GM18511 (cell line): ENCODE measurements around the gene BOK.

Experiments used
- ATAC-seq: cut with Tn5 transposase; IDR thresholded peaks from one replicate; pipeline ENCODE4 v1.9.1; 2021; ENCODE audit warnings: mild to moderate bottlenecking, moderate library complexity; ENCODE audit not compliant: unreplicated experiment

BOK gene

DNA sequence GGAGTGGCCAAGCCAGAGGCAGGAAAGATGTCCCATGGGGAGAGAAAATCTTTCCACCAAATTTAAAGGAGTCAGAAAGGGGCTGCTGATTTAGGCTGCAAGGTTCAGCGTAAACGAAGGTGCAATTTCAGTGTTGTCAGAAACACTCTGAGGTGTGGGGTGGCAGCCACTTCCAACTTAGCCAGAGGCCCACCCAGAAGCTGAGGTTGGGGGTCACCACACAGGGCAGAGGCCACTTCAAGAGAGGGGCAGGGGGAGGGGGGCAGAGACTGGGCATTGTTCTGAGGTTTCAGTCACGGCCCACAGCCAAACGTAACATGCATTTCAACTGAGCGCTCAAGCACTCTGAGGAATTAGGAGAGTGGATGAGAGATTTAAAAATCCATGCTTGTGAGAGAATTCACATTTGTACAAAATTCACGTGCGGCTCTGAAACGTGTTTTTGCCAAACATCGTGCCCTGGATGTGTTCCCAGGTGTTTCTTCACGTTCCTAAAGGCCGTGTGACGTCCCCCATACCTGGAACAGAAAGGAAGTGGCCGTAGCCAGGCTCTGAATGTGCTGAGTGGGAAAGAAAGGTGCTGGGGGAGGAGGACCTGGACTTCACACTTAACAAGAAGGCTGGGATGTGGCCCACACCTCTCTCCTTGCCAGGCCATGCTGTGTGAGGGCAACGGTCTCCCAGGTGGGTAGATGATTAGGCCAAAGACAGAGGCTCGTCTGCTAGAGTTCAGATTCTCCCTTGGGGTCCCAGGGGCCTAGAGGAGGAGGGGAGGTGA lies 19.5 kb upstream of the BOK start:
- ATAC-seq: no peak

DNA sequence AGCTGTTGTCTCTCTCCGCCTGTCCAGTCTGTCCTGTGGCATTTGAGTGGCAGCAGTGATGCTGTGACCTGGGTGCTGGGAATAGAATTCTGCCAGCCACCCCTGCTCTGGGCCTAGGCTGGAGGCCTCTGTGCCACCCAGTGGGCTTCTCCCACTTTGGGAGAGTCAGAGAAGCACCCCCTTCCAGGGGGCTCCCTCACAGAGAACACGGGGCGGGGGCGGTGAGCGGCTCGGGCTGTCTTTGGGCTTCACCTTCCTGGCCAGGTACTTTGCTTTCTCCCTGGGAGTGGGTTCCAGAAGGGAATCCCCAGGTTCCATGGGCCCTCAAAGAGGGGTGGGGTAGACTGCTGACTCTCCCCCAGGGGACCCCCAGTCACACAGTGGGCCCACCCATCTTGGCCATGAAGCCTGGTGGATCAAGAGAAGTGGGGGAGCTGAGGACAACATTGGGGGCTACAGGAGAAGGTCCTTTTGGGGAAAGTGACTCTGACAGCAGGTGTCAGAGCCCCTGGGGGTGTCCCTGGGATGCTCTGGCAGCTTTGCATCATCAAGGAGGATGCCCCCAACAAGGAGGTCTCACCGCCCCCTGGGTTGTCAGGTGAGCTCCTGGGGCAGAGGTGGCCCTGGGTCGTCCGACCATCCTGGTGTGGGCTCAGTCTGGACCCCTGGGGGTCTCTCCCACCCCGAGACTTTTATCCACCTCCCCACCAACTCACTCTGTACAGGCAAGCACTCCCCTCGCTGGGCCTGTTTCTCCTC lies 18.8 kb upstream of the BOK start:
- ATAC-seq: no peak

DNA sequence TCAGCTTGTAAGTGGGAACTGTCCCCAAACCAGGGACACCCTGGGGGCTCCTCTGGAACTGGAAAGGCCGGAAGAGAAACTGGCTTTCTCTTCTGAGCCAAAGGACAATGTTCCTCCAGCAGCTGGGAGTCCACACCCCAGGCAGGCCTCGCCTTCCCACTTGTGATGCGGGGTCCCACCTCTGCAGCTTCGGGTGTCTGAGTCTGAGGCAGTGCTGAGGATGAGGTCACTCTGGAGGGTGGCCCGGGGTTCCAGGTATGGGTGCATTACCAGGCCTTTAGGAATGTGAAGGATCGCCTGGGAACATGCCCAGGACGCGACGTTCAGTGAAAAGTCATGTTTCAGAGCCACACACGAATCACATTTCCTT lies 18.2 kb upstream of the BOK start:
- ATAC-seq: no peak

DNA sequence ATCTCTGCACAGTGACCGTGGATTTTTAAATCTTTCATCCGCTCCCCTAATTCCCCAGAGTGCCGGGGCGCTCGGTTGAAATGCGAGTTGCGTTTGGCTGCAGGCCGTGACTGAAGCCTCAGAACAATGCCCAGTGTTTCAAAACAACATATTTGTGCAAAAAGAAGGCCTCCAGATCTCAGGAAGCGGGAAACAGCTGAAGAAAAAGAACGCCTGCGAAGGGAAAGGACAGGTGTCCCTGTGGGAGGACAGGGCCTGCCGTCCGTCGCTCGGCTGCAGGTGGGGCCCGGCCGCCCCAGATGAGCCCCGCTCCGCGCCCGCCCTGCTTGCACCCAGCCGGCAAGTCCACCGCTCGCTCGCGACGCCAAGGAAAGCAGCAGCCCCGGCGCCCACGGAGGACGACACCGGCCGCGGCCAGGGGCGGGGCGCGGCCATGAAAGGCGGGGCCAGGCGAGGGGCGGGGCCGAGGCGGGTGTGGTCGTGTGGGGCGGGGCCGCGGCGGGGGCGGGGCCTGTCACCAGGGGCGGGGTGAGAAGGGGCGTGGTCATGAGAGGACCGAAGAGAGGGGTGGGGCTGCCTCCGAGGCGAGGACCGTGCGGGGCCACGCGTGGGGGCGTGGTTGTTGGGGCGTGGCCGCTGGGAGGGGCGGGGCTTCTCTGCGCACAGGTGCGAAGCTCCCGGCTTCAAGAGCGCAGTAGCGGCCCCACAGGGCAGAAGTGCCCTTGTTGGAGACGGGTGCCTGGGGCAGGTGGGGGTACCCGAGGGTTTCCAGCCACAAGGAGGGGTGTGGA lies 17.6 kb upstream of the BOK start:
- ATAC-seq: no peak

DNA sequence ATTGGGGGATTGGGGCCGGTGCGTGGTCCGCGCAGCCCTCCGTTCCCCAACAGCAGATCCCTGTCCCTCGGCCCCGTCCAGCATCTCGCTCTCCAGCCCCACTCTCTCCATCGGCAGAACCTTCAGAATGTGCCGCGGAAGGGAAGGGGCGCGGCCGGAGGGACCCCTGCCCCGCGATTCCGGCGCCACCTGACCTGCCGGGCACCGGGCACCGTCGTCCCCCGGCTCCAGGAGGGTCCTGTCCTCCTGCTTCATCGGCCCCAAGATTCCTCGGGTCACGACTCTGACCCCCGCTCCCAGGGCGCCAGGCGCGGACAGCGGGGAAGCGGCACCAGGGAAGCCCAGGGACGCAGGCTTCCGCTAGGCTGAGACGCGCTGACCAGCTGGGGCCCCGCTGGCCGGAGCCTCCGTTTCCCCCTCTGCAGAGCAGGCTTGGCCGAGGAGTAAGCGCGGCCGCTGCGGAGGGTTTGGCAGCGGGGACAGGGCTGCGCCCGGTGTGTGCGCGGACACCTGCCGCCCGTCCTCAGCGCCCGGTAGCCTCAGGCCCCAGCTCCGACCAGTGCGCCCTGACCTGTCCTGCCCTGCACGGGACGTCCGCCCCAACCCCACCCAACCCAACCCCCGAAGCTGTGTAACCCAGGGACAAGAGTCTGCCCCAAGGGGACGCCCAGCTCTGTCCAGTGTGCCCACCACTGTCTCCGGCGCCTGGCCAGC lies 16.8 kb upstream of the BOK start:
- ATAC-seq: no peak

DNA sequence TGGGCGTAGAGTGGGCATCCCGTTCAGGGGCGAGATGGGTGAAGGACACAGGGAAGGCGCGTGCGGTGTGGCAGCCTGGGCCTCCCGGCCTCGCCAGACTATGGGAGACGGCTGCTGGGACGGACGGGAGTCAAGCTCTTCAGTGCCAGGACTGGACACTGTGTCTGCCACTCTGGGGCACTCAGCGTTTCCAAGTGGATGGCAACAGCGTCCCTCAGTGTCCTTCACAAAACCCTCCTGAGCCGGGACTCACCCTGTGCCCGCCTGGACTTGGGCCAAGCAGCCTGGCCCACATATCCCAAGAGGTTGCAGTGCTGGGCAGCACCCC lies 16.3 kb upstream of the BOK start:
- no peak for ATAC-seq

DNA sequence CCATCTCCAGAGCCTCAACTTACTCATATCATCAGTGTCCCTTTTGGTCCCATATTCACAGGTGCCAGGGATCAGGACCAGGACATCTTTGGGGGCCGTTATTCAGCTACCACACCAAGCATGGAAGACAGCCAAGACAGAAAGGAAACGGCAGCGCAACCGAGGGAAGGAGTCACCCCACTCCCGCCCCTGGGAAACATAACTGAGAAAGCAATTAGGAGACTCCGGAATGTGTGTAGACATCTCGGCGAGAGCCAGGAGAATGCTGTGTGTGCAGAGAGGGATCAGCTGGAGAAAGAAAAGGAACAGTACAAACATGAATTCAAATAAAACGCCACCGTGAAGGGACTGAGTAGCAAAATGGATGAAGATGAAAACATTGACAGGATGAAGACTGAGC lies 13.4 kb upstream of the BOK start:
- ATAC-seq: no peak

DNA sequence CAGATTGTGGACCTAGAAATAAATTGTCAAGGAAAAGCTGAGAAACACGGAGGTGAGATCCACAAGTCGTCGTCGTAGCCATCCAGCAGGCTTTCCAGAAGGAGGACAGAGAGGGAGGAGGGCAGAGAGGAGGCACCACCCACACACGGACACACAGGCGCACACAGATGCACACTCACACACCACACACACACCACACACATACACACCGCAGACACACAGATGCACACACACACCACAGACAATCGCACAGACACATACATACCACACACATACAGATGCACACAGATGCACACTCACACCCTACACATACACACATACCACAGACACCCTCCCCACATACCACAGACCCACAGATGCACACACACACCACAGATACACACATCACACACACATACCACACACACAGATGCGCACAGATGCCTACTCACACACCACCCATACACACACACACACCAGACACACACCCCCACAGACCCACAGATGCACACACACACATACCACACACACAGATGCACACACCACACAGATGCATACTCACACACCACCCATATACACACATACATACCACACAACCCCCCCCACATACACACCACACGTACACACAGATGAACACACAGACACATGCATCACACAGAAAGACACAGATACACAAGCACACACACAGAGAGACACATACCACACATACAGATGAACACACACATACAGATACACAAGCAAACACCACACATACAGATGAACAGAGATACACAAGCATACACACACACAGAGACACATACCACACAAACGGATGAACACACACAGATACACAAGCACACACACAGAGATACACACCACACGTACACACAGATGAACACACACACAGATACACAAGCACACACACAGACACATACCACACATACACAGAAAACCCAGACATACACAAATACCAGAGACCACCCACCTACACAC lies 12.7 kb upstream of the BOK start:
- ATAC-seq: no peak

DNA sequence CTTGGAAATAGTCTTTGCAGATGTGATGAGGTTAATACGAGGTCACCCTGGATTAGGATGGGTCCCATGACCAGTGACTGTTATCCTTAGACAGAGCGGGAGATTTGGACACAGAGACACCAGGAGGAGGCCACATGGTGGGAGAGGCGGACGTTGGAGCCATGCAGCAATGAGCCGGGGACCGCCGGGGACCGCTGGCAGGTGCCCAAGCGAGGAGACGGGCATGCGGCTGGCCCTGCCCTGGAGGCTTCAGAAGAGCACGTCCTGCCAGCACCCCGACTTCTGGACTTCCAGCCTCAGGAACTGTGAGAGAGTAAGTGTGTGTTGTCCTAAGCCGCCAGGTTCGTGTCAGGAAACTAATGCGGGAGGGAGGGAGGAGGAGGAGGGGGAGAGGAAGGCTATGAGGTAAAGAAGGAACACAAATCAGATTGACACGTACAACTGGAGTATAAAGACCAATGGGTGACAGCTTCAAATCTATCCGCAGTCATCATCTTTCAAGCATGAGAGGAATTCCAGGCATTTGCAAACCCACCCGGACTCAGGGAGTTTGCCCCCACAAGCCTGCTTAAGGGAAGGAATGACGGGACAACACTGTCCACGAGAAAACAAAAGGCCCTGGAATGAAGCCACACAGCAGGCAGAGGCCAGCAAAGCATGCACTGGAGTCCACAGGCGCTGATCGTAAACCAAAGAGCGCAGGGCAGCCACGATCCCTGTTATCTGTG lies 11.6 kb upstream of the BOK start:
- ATAC-seq: no peak

DNA sequence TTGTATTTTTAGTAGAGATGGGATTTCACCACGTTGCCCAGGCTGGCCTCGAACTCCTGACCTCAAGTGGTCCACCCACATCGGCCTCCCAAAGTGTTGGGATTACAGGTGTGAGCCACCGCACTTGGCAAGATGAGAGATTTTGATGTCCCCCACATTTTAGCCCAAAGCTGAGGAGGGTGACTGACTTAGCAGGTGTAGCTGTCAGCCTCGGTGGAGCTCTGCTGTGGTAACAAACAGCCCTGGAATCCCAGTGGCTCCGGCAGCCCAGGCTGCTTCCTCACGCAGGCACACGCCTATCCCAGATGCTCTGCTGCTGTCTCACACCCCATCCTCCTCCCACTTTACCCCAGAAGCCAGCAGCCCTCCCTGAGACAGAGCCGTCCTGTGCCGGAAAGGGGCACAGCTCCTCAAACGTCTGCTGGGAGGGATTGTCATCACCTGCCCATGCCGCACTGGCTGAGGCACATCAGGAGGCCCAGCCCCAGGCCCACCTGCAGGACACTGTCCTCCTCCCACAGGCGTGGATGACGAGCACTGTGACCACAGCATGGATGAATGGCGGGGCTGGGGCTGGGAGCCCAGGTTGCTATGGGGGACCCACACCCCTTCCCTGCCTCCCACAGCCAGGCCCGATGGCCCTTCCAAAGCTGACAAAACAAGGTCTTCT lies 10.6 kb upstream of the BOK start:
- ATAC-seq: no peak

DNA sequence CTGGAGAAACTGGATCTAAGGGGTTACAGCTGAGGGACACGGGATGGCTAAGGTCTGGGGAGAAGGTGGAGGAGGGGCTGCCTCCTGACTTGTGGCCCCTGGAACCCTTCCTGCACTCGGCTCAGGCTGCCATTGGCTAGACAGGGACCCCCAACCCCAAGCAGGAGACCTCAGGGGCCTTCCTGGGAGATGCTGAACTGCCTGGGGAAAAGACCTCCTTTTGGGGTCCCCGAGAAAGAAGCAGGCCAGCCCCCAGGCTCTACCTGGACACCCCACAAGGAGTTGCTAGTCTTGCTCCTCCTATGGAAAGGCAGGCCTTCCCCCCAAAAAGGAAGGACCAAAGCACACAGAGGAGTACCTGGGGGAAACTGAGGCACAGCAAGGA lies 10.1 kb upstream of the BOK start:
- ATAC-seq: no peak

DNA sequence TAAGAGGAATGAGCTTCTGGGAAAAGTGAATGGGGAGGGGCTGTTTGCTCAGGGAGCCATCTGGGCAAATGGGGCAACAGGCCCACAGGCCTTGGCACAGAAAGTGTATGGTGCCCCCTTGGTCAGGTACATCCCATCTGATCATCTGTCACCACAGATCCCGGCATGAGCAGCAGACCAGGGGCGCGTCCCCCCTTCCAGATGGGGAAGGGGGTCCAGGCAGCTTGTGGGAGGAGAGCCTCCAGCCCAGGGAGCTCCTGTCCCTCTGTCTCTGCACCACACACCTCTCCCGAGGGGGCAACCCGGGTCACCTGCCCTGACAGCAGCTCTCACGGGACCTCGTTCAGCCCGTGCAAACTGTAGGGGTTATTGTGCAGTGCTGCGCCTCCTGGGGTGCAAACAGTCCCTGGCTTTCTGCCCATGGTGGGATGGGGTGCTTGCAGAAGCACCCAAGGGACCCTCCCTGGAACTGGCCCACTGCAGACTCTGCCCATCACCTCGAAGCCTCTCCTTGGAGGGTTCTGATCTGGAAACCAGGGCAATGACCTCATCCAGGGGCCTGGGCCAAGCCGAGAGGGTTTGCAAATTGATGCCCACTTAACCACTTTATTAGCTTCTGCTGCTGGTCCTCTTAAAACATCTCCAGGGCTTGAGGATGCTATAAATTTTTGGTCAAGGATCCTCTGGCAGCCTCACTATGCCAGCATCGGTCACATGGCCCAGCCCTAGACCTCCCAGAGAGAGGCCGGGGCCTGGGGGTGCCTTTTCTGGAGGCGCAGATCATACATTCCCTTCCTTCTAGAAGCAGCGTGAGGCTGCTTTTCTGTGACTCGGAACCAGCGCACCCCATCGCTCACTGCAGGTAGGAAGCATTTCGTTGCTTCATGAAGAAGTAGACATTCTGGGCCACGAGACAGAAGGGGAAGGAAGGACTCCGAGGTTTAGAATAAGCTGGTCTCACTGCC lies 7.6 kb upstream of the BOK start:
- ATAC-seq: no peak

DNA sequence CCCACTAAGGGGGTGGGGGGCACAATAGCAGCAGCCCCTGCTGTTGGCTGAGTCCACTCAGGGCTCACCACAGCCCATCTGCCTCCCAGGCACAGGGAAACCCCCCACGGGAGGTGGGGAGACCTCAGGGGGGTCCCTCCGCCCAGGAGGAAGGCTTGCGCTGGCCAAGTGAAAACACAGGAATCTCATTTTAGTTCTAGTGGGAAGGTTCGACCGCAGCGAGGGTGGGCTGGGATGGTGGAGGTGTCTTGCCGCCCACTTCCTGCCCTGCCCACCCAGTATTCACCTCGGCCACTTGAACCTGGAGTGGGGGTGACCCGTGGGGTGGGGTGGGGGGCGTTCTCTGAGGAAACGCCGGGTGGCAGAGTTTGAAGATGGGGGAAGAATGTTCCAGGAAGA lies 6.9 kb upstream of the BOK start:
- ATAC-seq: no peak

DNA sequence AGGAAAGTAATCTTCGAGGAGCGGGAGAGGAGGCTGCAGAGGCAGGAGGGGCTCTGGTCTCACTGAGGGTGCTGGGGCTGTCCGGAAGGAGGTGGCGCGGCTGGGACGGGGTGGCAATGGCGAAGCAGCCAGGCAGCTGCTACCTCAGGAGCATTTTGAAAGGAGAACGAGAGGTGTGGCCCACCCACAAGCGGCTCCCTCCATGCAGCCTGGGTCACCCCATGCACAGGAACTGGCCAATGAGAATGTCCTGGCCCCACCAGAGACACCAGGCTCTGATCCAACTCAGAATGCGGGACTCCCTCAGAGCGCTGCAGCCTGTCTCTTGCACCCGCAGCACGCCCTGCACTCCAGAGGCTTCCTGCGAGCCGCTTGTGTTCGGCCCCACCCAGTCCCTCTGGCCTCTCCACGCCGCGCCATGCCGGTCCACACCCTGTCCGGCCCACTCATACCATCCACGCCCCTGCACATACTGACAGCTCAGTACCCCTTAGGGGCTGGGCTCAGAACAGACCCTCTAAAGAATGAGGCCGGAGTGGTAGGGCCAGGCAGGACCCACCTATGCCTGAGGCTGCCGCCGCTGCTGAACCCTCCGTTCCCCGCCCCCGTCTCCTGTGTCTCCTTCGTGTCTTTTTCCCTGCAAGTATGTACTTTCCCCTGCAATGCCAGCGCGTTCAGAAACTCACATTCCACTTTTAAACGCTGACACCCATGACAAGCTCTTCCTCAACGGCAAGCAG lies 6.4 kb upstream of the BOK start:
- no peak for ATAC-seq

DNA sequence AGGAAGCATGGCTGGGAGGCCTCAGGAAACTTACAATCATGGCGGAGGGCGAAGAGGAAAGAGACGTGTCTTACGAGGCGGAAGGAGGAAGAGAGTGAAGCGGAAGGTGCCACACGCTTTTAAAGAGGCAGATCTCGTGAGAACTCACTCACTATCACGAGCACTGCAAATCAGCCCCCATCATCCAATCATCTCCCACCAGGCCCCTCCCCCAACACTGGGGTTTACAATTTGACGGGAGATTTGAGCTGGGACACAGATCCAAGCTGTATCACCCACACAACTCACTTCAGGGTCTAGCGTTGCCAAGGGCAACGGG lies 5.1 kb upstream of the BOK start:
- ATAC-seq: no peak

DNA sequence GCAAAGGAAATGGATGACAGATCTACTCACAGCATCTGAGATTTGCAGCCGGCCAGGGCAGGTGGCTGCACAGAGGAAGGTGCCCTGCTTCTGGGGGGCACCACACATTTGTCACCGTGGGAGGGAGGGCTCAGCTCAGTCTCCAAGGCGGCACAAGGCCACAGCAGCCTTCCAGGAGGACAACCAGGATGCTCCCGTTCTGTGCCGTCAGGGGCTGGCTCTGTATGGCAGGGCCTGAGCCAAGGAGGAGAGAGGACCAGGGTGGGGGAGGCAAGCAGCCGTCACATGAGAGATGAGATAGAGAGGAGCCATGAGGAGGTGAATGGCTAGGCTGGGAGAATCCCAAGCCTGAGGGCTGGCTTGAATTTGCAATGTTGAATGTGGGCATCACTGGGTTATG lies 4.6 kb upstream of the BOK start:
- no peak for ATAC-seq

DNA sequence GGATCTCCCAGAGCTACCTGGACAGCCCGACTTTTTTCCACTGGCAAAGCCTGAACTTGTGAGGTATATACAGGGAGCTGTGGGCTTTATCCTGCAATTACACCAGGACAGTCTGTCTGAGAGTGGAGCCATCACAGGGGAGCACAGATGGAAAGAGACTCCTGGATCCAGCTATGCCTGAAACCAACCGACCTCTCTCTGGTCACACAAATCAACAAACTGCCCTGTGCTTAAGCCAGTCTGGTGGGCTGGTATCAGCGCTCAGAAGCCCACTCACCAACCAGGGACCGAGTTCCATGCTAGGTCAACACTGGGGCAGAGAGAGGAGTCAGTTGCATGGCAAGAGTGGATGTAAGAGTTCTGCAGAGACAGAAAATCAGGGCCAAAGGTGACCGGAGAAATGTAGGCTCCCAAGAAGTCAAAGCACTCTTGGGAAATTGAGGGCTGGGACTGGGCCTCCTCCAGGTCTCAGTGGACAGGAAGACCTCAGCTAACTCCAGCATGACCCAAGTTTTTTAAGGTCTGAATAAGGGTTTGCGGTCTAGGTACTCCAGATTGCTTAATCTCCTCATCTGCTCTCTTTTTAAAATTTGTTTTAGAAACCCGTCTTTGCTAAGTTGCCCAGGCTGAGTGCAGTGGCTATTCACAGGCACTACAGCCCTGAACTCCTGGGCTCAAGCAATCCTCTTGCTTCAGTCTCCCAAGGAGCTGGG lies 3.8 kb upstream of the BOK start:
- no peak for ATAC-seq
